ENCODE results near the gene ZNF391.

Gene ZNF391

GRCh38 chr6:27442932-27443331, 54.4 kb downstream of the ZNF391 start:
- no peak for TF ChIP-seq FOXP2 (optimal IDR thresholded peaks at IDR 0.05; ENCODE audit: borderline replicate concordance, extremely low read depth, extremely low read length, insufficient read depth)
- TF ChIP-seq REST (IDR thresholded peaks at IDR 0.05; ENCODE audit: insufficient read depth in 1 of 2, low read depth in 2 of 2, low read length in 2 of 2), result no peak
- no peak for TF ChIP-seq TAF1 (IDR thresholded peaks at IDR 0.05; ENCODE audit: borderline replicate concordance, insufficient read depth, low read length)
- no peak for TF ChIP-seq POLR2AphosphoS5 (IDR thresholded peaks at IDR 0.05; ENCODE audit: low read depth, low read length)
- TF ChIP-seq SIN3A (IDR thresholded peaks at IDR 0.05; ENCODE audit: borderline replicate concordance, insufficient read depth, low read length), result no peak

- TF ChIP-seq SIN3A (IDR thresholded peaks at IDR 0.05; ENCODE audit: borderline replicate concordance, insufficient read depth, low read length) (no peak), POLR2AphosphoS5 (IDR thresholded peaks at IDR 0.05; ENCODE audit: low read depth, low read length) (no peak), FOXP2 (optimal IDR thresholded peaks at IDR 0.05; ENCODE audit: borderline replicate concordance, extremely low read depth, extremely low read length, insufficient read depth) (no peak), TAF1 (IDR thresholded peaks at IDR 0.05; ENCODE audit: borderline replicate concordance, insufficient read depth, low read length) (no peak), REST (IDR thresholded peaks at IDR 0.05; ENCODE audit: insufficient read depth in 1 of 2, low read depth in 2 of 2, low read length in 2 of 2) (no peak)
These were observed 59.9 kb downstream of the ZNF391 start for GRCh38 chr6:27448456-27448855.

DNA sequence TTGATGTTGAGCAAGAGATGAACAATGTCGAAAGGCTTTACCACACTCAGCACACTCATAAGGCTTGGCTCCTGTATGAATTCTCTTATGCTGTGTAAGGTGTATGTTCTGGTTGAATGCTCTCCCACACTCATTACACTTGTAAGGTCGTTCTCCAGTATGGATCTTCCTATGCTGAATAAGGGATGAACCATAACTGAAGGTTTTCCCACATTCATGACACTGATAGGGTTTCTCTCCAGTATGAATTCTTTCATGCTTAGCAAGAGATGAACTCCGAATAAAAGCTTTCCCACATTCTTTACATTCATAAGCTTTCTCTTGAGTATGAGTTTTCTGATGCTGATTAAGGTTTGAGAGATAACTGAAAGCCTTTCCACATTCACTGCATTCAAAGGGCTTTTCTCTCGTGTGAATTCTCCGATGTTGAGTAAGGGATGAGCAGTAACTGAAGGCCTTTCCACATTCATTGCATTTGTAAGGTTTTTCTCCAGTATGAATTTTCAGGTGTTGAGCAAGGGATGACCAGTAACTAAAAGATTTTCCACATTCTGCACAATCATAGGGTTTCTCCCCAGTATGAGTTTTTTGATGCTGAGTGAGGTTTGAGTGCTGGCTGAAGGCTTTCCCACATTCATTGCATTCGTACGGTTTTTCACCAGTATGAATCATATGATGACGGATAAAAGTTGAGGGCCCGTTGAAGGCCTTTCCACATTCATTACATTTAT, 63.3 kb downstream of the ZNF391 start:
- TF ChIP-seq REST (IDR thresholded peaks at IDR 0.05; ENCODE audit: insufficient read depth in 1 of 2, low read depth in 2 of 2, low read length in 2 of 2) (no peak), POLR2AphosphoS5 (IDR thresholded peaks at IDR 0.05; ENCODE audit: low read depth, low read length) (no peak), FOXP2 (optimal IDR thresholded peaks at IDR 0.05; ENCODE audit: borderline replicate concordance, extremely low read depth, extremely low read length, insufficient read depth) (no peak)

GRCh38 chr6:27452496-27452897, 63.9 kb downstream of the ZNF391 start:
- no peak for TF ChIP-seq SIN3A (IDR thresholded peaks at IDR 0.05; ENCODE audit: borderline replicate concordance, insufficient read depth, low read length)
- TF ChIP-seq FOXP2 (optimal IDR thresholded peaks at IDR 0.05; ENCODE audit: borderline replicate concordance, extremely low read depth, extremely low read length, insufficient read depth), result no peak
- TF ChIP-seq POLR2AphosphoS5 (IDR thresholded peaks at IDR 0.05; ENCODE audit: low read depth, low read length), result no peak
- TF ChIP-seq TAF1 (IDR thresholded peaks at IDR 0.05; ENCODE audit: borderline replicate concordance, insufficient read depth, low read length), result no peak
- no peak for TF ChIP-seq REST (IDR thresholded peaks at IDR 0.05; ENCODE audit: insufficient read depth in 1 of 2, low read depth in 2 of 2, low read length in 2 of 2)

Data from PFSK-1 (cell line).